Measurements from ENCODE around the gene BGN. TPM values are rescaled to one million over a fixed set of nuclear protein-coding genes. Genes with fewer than 3 reads are reported as not detected.

Gene BGN
- total RNA-seq, 2 donors from 2014 or later, result not detected

DNA sequence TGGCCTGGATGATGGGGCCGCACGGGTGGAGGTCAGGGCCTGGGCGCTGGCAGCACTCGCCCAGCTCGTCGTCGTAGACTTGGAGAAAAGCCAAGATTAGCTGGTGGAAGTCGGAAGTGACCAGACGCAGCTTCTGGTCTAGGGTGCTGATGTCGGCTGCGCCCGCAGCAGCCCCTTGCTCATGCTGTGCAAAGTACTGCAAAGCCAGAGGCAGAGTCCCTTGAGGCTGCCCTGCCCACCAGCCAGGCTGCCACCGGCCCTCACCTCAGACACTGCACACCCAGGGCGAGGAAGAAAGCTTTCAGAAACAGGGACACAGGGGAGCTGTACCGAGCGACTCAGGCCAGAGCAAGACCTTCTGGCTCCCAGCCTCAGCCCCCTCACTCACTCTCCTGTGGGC is 39.2 kb upstream of the BGN start:
- Mint-ChIP-seq H3K27me3 (ENCODE audit: low read depth) (peaks cover 7% of the 10 kb centered on the region), H3K4me3 (no peak overlapping the region), H3K36me3 (ENCODE audit: insufficient read depth in 2 of 2) (peaks cover 0 to 3% of the 10 kb centered on the region in 2 donors), H3K9me3 (no peaks in the 10 kb centered on the region), H3K4me1 (ENCODE audit: low read depth) (no peaks in the 10 kb centered on the region), H3K27ac (no peak overlapping the region)
- no peak for DNase-seq
- ATAC-seq (replicated peaks in 1 of 2), result no peak

- H3K4me1 Mint-ChIP-seq (ENCODE audit: low read depth), result no peaks in the 10 kb centered on the region
- peaks cover 2% of the 10 kb centered on the region for H3K27me3 Mint-ChIP-seq (ENCODE audit: low read depth)
- H3K27ac Mint-ChIP-seq, result no peak overlapping the region
- no peaks in the 10 kb centered on the region for H3K9me3 Mint-ChIP-seq
- DNase-seq, result no peak
- peaks cover 0 to 3% of the 10 kb centered on the region in 2 donors for H3K36me3 Mint-ChIP-seq (ENCODE audit: insufficient read depth in 2 of 2)
- no peak overlapping the region for H3K4me3 Mint-ChIP-seq
- ATAC-seq (replicated peaks in 1 of 2), result no peak
Observed at GRCh38 chrX:153456161-153456560, 38.6 kb upstream of the BGN start.

DNA sequence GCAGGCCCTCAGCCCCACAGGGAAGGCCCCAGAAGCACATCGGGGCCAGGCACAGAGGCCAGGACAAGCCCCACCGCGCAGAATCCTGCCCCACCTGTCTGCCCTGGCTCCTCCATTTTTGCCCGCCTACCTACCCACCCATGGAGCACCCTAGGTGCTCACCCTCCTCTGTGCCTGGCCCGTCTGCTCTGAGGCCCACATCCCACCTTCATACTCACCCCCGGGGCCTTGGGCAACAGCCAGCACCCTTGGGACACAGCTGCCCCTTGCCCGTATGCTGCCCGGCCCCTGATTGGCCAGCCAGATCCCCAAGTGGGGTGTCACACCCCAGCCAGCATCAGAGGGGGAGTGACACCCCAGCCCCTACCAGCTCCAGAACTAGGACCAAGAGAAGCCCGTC is 38.1 kb upstream of the BGN start:
- H3K36me3 Mint-ChIP-seq (ENCODE audit: insufficient read depth in 2 of 2), result peaks cover 3% of the 10 kb centered on the region in 2 donors
- ATAC-seq (replicated peaks in 1 of 2), result no peak

GRCh38 chrX:153457136-153457825 is 37.5 kb upstream of the BGN start:
- Mint-ChIP-seq H3K9me3 (no peaks in the 10 kb centered on the region), H3K4me1 (ENCODE audit: low read depth) (no peaks in the 10 kb centered on the region), H3K27ac (no peak overlapping the region), H3K4me3 (no peak overlapping the region), H3K36me3 (ENCODE audit: insufficient read depth in 2 of 2) (peaks cover 3% of the 10 kb centered on the region in 2 donors), H3K27me3 (ENCODE audit: low read depth) (no peaks in the 10 kb centered on the region)
- DNase-seq (no peak), ATAC-seq (replicated peaks in 1 of 2) (no peak)

More for the DNA sequence above, 38.1 kb upstream of the BGN start:
- no peak overlapping the region for H3K4me3 Mint-ChIP-seq
- DNase-seq, result no peak
- H3K27ac Mint-ChIP-seq, result no peak overlapping the region
- no peaks in the 10 kb centered on the region for H3K9me3 Mint-ChIP-seq
- no peaks in the 10 kb centered on the region for H3K27me3 Mint-ChIP-seq (ENCODE audit: low read depth)
- H3K4me1 Mint-ChIP-seq (ENCODE audit: low read depth), result no peaks in the 10 kb centered on the region

DNA sequence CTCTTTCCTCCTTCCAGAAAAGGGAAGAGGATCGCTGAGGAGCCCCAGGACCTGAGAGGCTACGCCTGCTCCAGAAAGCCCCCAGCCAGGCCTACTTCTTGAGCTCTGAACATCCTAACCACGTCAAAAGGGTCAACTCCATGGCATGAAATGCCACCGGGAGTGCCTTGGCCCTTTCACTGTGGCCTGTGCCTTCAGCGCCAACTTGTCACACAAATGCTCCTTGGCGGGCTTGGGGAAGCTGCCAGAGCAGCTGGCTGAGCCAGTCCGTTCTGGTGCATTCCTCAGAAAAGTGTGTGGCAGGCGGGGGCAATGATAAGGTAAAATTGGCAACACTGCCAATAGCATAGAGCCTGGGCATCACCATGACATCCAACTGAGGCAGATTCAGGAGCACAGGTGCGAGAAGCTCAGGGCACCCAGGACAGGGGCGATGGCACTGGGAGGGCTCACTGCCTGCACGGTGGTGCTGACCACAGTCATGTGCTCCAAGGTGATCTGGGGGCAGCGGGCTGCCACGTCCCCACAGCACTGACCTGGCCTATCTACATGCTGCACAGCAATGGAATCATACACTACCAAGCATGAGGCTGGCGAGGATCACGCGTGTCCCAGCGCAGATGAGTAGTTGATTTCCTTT is 36.8 kb upstream of the BGN start:
- no peak overlapping the region for H3K4me3 Mint-ChIP-seq
- no peak overlapping the region for H3K27ac Mint-ChIP-seq
- no peaks in the 10 kb centered on the region for H3K4me1 Mint-ChIP-seq (ENCODE audit: low read depth)
- no peaks in the 10 kb centered on the region for H3K27me3 Mint-ChIP-seq (ENCODE audit: low read depth)
- peaks cover 3% of the 10 kb centered on the region in 2 donors for H3K36me3 Mint-ChIP-seq (ENCODE audit: insufficient read depth in 2 of 2)
- H3K9me3 Mint-ChIP-seq, result no peaks in the 10 kb centered on the region
- no peak for DNase-seq
- no peak for ATAC-seq (replicated peaks in 1 of 2)

GRCh38 chrX:153458476-153458875 is 36.3 kb upstream of the BGN start:
- no peaks in the 10 kb centered on the region for H3K4me1 Mint-ChIP-seq (ENCODE audit: low read depth)
- DNase-seq, result no peak
- H3K27me3 Mint-ChIP-seq (ENCODE audit: low read depth), result no peaks in the 10 kb centered on the region
- H3K4me3 Mint-ChIP-seq, result no peak overlapping the region
- H3K9me3 Mint-ChIP-seq, result no peaks in the 10 kb centered on the region
- peaks cover 3% of the 10 kb centered on the region in 2 donors for H3K36me3 Mint-ChIP-seq (ENCODE audit: insufficient read depth in 2 of 2)
- H3K27ac Mint-ChIP-seq, result no peak overlapping the region
- ATAC-seq (replicated peaks in 1 of 2), result no peak

- no peaks in the 10 kb centered on the region for H3K9me3 Mint-ChIP-seq
- peaks cover 3% of the 10 kb centered on the region in 2 donors for H3K36me3 Mint-ChIP-seq (ENCODE audit: insufficient read depth in 2 of 2)
- no peak overlapping the region for H3K27ac Mint-ChIP-seq
- H3K4me3 Mint-ChIP-seq, result no peak overlapping the region
- H3K4me1 Mint-ChIP-seq (ENCODE audit: low read depth), result no peaks in the 10 kb centered on the region
- ATAC-seq (replicated peaks in 1 of 2) (no peak), DNase-seq (no peak)
- H3K27me3 Mint-ChIP-seq (ENCODE audit: low read depth), result no peaks in the 10 kb centered on the region
Observed at GRCh38 chrX:153459986-153460385, 34.8 kb upstream of the BGN start.

DNA sequence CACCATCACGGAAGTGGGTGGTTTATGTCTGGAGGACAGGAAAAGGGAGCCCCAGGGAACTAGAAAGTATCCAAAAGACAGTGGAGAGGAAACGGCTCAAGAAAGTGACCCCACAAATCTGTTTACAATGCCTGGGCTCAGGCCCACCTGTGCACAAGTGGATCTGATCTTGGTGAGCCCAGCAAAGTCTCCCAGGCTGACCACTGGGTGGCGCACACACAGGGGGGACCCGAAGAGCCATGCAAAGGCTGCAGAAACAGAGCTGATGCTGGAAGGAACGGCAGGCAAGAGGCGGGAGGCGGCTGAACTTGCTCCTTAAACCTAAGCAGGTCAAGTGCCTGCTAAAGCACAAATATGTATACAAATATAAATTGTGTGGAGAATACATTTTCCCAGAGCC is 34.0 kb upstream of the BGN start:
- DNase-seq, result peak; percentile 37 to 50
- Mint-ChIP-seq H3K4me3 (no peak overlapping the region), H3K27ac (no peak overlapping the region), H3K9me3 (no peaks in the 10 kb centered on the region), H3K36me3 (ENCODE audit: insufficient read depth in 2 of 2) (peaks cover 3% of the 10 kb centered on the region in 2 donors), H3K27me3 (ENCODE audit: low read depth) (no peaks in the 10 kb centered on the region), H3K4me1 (ENCODE audit: low read depth) (no peaks in the 10 kb centered on the region)
- ATAC-seq (replicated peaks in 1 of 2), result peak; percentile 41 to 46

DNA sequence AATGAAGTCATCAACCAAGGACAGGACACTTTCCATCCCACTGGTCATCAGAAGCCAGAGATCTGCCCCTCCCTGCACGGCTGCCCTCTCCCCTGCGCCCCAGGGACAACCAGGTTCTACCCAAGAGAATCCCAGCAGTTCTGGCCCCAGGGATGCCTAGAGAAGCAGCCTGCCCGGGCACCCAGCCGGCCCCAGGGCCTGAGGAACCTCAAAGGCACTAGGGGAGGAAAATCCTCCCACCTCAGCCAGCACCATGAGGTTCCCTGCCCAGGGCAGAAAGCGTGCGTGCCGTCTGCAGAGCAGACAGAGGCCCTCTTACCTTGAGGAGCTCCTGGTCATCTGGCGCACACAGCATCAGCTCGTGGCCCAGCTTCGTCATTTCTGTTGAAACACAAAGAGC is 32.5 kb upstream of the BGN start:
- Mint-ChIP-seq H3K9me3 (no peaks in the 10 kb centered on the region), H3K4me3 (no peak overlapping the region), H3K27ac (no peak overlapping the region), H3K36me3 (ENCODE audit: insufficient read depth in 2 of 2) (peaks cover 3% of the 10 kb centered on the region in 2 donors), H3K4me1 (ENCODE audit: low read depth) (peaks cover 2% of the 10 kb centered on the region), H3K27me3 (ENCODE audit: low read depth) (no peaks in the 10 kb centered on the region)
- ATAC-seq (replicated peaks in 1 of 2), result no peak
- no peak for DNase-seq

DNA sequence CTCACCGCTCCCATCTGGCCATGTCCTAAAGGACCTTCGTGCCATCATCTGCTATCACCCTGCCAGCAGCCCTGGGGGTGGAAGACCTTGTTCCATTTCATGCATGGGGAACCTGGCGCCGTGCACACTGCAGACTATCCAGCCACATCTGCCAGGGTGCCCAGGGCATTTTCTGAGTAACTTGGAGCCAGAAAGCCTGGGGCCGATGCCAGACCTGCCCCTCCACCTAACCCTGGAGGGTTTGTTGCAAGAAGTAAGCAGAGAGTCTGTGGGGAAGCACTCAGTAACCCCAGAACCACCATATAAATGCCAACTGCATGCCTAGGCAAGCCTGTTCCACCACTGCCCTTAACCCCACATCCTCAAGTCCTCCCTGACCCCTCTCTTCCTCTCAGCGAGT is 31.7 kb upstream of the BGN start:
- Mint-ChIP-seq H3K4me3 (no peak overlapping the region), H3K9me3 (no peaks in the 10 kb centered on the region), H3K27ac (no peak overlapping the region), H3K27me3 (ENCODE audit: low read depth) (no peaks in the 10 kb centered on the region), H3K36me3 (ENCODE audit: insufficient read depth in 2 of 2) (peaks cover 3% of the 10 kb centered on the region in 2 donors), H3K4me1 (ENCODE audit: low read depth) (peaks cover 6% of the 10 kb centered on the region)
- DNase-seq (no peak), ATAC-seq (replicated peaks in 1 of 2) (no peak)

GRCh38 chrX:153463556-153463955 is 31.2 kb upstream of the BGN start:
- no peak for ATAC-seq (replicated peaks in 1 of 2)
- Mint-ChIP-seq H3K36me3 (ENCODE audit: insufficient read depth in 2 of 2) (peaks cover 3% of the 10 kb centered on the region in 2 donors), H3K9me3 (no peaks in the 10 kb centered on the region), H3K4me1 (ENCODE audit: low read depth) (peaks cover 6% of the 10 kb centered on the region), H3K27ac (no peak overlapping the region), H3K4me3 (no peak overlapping the region), H3K27me3 (ENCODE audit: low read depth) (no peaks in the 10 kb centered on the region)
- DNase-seq, result no peak

- H3K4me3 Mint-ChIP-seq, result no peak overlapping the region
- H3K27ac Mint-ChIP-seq, result no peak overlapping the region
- ATAC-seq (replicated peaks in 1 of 2), result no peak
- peaks cover 3% of the 10 kb centered on the region in 2 donors for H3K36me3 Mint-ChIP-seq (ENCODE audit: insufficient read depth in 2 of 2)
- H3K9me3 Mint-ChIP-seq, result no peaks in the 10 kb centered on the region
- no peak for DNase-seq
- H3K4me1 Mint-ChIP-seq (ENCODE audit: low read depth), result peaks cover 11% of the 10 kb centered on the region
- H3K27me3 Mint-ChIP-seq (ENCODE audit: low read depth), result no peaks in the 10 kb centered on the region
Observed at GRCh38 chrX:153464116-153464515, 30.7 kb upstream of the BGN start.

DNA sequence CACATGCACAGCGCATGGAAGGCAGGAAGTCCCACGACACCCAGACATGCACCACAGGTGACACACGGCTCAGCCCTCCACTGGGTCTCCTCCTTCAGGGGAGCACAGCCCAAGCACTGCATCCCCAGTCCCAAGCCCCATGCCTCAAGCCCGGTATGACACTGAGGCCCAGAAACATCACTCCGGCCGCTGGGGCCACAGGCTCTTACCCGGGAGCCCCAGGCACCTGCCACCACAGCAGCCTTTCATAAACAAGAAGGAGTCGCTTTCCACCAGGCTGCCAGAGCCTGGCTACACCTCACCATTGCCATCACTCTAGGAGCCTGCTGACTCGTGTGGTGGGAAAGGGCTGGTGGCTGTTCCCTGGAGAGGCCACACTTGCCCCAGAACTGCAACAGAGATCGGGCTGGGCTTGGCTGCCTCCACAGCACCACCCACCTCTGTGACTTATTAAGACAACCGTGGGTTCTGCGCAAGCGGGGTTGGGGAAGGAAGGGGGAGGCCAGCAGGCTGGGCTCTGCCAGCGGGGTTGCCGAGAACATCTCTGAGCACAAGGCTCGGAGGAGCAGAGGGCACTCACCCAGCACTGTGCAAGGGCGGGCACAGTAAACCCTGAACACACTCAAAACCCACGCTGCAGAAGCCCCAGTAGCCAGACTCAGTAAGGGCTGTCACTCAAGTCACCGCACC is 28.9 kb upstream of the BGN start:
- Mint-ChIP-seq H3K4me3 (no peak overlapping the region), H3K4me1 (ENCODE audit: low read depth) (peaks cover 11% of the 10 kb centered on the region), H3K27me3 (ENCODE audit: low read depth) (no peaks in the 10 kb centered on the region), H3K36me3 (ENCODE audit: insufficient read depth in 2 of 2) (peaks cover 0 to 3% of the 10 kb centered on the region in 2 donors), H3K9me3 (no peaks in the 10 kb centered on the region), H3K27ac (no peak overlapping the region)
- DNase-seq (no peak), ATAC-seq (replicated peaks in 1 of 2) (no peak)
